ENCODE results near the gene ICAM4.

- no peak for TF ChIP-seq CTCF (IDR thresholded peaks at IDR 0.05; ENCODE audit: borderline replicate concordance, extremely low read depth, low read length, poor library complexity, severe bottlenecking)
- TF ChIP-seq EZH2 (IDR thresholded peaks at IDR 0.05; ENCODE audit: borderline replicate concordance, low read depth, low read length, severe bottlenecking): no peak
Observed at GRCh38 chr19:10316229-10317044, 29.7 kb downstream of the ICAM4 start.

Data from DND-41 (cell line).